A549 (cell line): ENCODE data around the gene SURF1. TPM values are rescaled to one million over a fixed set of nuclear protein-coding genes. Genes with fewer than 3 reads are reported as not detected.

ENCODE experiments used
- ATAC-seq, 2 experiments: fragments of 200-7000 bp in 1 of 2; fragments of >200 bp in 1 of 2; cut with Nextera tagmentation in 1 of 2; cut with Tn5 transposase in 1 of 2; 3 replicates each; pipeline versions ENCODE4 v1.8.0 to v1.9.1; 2018 to 2020; ENCODE audit warnings: mild to moderate bottlenecking in 1 of 2, moderate library complexity in 1 of 2
- CTCF ChIA-PET: fragments of 300-600 bp; sonication (Branson Sonifier 250); formaldehyde crosslinking; extraction: SDS; loops from one replicate; lab custom pipeline; 2021; ENCODE audit warnings: antibody characterized with exemption, inconsistent platforms; lab: Yijun Ruan, JAX
- POLR2A ChIA-PET: fragments of 350-600 bp; formaldehyde crosslinking; extraction: SDS; loops from one replicate; lab custom pipeline; 2021; ENCODE audit warnings: antibody characterized with exemption, inconsistent platforms; lab: Yijun Ruan, JAX
- DNase-seq, 2 experiments: peaks; one replicate each; pipeline versions ENCODE4 v3.0.0 to v3.0.0-alpha.2; 2011 to 2016; ENCODE audit warnings: low read depth in 1 of 2, low spot score in 1 of 2
- FAIRE-seq: peaks from 2 replicates; lab custom pipeline; 2011; peaks lifted over from hg19 to GRCh38; lab: Jason Lieb, UNC
- H3K27ac ChIP-seq, 2 experiments: fragments of >200 bp; sonication (Bioruptor Twin); formaldehyde crosslinking; 3 replicates each; pipeline ENCODE4 v1.5.1; 2016 to 2017
- H3K4me1 ChIP-seq: fragments of >200 bp; sonication (Bioruptor Twin); formaldehyde crosslinking; 3 replicates; pipeline ENCODE4 v1.6.1; 2016
- H3K4me2 ChIP-seq: fragments of >200 bp; sonication (Bioruptor Twin); formaldehyde crosslinking; 3 replicates; pipeline ENCODE4 v1.6.1; 2016
- H3K4me3 ChIP-seq: fragments of >200 bp; sonication (Bioruptor Twin); formaldehyde crosslinking; 3 replicates; pipeline ENCODE4 v1.5.1; 2016
- H3K9me3 ChIP-seq: fragments of >200 bp; sonication (Bioruptor Twin); formaldehyde crosslinking; 3 replicates; pipeline ENCODE4 v1.6.1; 2016
- BHLHE40 ChIP-seq: IDR thresholded peaks from 2 replicates; pipeline ENCODE4 v1.6.1; 2012; ENCODE audit warnings: low read depth, low read length, inconsistent platforms
- CEBPB ChIP-seq, 2 experiments: fragments of >200 bp in 1 of 2; sonication (Bioruptor Twin) in 1 of 2; formaldehyde crosslinking in 1 of 2; IDR thresholded peaks; 2 replicates each; pipeline ENCODE4 v1.6.1; 2012 to 2016
- CHD2 ChIP-seq: fragments of 150-350 bp; IDR thresholded peaks from 2 replicates; pipeline ENCODE4 v1.6.1; 2014; ENCODE audit warnings: low read length; ENCODE audit not compliant: partially characterized antibody
- CHD4 ChIP-seq: fragments of 200-600 bp; sonication (generic); IDR thresholded peaks from 2 replicates; pipeline ENCODE4 v1.6.1; 2016; ENCODE audit warnings: antibody characterized with exemption, mild to moderate bottlenecking, borderline replicate concordance
- EHMT2 ChIP-seq: fragments of 200-600 bp; sonication (generic); IDR thresholded peaks from 2 replicates; pipeline ENCODE4 v1.6.1; 2016; ENCODE audit warnings: antibody characterized with exemption, low read depth, mild to moderate bottlenecking, moderate library complexity
- FOSL2 ChIP-seq, 2 experiments: fragments of 450-650 bp in 1 of 2; fragments of >200 bp in 1 of 2; sonication (Bioruptor Twin) in 1 of 2; formaldehyde crosslinking; IDR thresholded peaks; 2 replicates each; pipeline versions ENCODE4 v1.5.0 to v1.6.1; 2016 to 2020; ENCODE audit warnings: mild to moderate bottlenecking in 1 of 2, moderate library complexity in 1 of 2
- HDAC2 ChIP-seq: fragments of 200-600 bp; sonication (generic); IDR thresholded peaks from 2 replicates; pipeline ENCODE4 v1.6.1; 2016
- HOXB5 ChIP-seq: fragments of 250-450 bp; sonication (Bioruptor Pico); IDR thresholded peaks from 2 replicates; pipeline ENCODE4 v1.5.0; 2020; ENCODE audit warnings: mild to moderate bottlenecking, moderate library complexity
- JUNB ChIP-seq: fragments of >200 bp; sonication (Bioruptor Twin); formaldehyde crosslinking; IDR thresholded peaks from 2 replicates; pipeline ENCODE4 v1.6.1; 2016
- MAZ ChIP-seq: fragments of 150-350 bp; IDR thresholded peaks from 2 replicates; pipeline ENCODE4 v1.6.1; 2014; ENCODE audit warnings: antibody characterized with exemption, low read depth, low read length, borderline replicate concordance
- NR3C1 ChIP-seq: fragments of >200 bp; sonication (Bioruptor Twin); formaldehyde crosslinking; IDR thresholded peaks from 3 replicates; pipeline ENCODE4 v1.6.1; 2017
- PHF8 ChIP-seq: fragments of 200-600 bp; sonication (generic); IDR thresholded peaks from 2 replicates; pipeline ENCODE4 v1.6.1; 2016; ENCODE audit warnings: low read depth, mild to moderate bottlenecking, antibody characterized with exemption, moderate library complexity, borderline replicate concordance
- POLR2AphosphoS2 ChIP-seq: conservative IDR thresholded peaks from 2 replicates; pipeline ENCODE4 v1.6.1; 2012; ENCODE audit warnings: low read length, improper control_type of control experiment, inconsistent platforms
- RARB ChIP-seq: fragments of 250-450 bp; sonication (Bioruptor Pico); IDR thresholded peaks from 2 replicates; pipeline ENCODE4 v1.8.0; 2021; ENCODE audit warnings: mild to moderate bottlenecking, moderate library complexity
- TFCP2L1 ChIP-seq: fragments of 250-450 bp; sonication (Bioruptor Pico); IDR thresholded peaks from 2 replicates; pipeline ENCODE4 v1.5.0; 2021; ENCODE audit warnings: mild to moderate bottlenecking
- ZFP36 ChIP-seq: fragments of 450-650 bp; IDR thresholded peaks from 2 replicates; pipeline ENCODE4 v1.6.1; 2014; ENCODE audit warnings: borderline replicate concordance; ENCODE audit not compliant: partially characterized antibody
- ZNF302 ChIP-seq: fragments of 250-450 bp; sonication (Bioruptor Pico); IDR thresholded peaks from 2 replicates; pipeline ENCODE4 v1.9.0; 2021; ENCODE audit warnings: inconsistent platforms, mild to moderate bottlenecking, moderate library complexity
- WGBS: methylation state at CpG from one replicate; pipeline ENCODE4 v1.1.6; 2017; ENCODE audit errors: missing lambda C conversion rate; 5-methylcytosine and 5-hydroxymethylcytosine counted together
- polyA plus RNA-seq, 4 experiments: library from polyadenylated mRNA; depleted of rRNA in 3 of 4; stranded (reverse); fragments of >200 nt; fragmentation: RNase III in 1 of 4; extraction: RNeasy Plus Mini Kit Qiagen cat#74134 plus additional on column Dnase treatment in 1 of 4; gene quantifications; 2 replicates in 3 of 4; 3 replicates in 1 of 4; pipeline ENCODE4 v1.2.3, GENCODE V29; 2011 to 2017
- TF ChIP-seq, protein P1 (sequence below): fragments of >200 bp; sonication (Bioruptor Twin); formaldehyde crosslinking; IDR thresholded peaks from 3 replicates; pipeline ENCODE4 v1.6.1; 2016
- TF ChIP-seq, protein P2 (sequence below): fragments of >200 bp; sonication (Bioruptor Twin); formaldehyde crosslinking; IDR thresholded peaks from 3 replicates; pipeline ENCODE4 v1.5.1; 2016
- TF ChIP-seq, protein P3 (sequence below): fragments of 250-450 bp; sonication (Bioruptor Pico); IDR thresholded peaks from 2 replicates; pipeline ENCODE4 v1.5.0; 2021; ENCODE audit warnings: mild to moderate bottlenecking, moderate library complexity, borderline replicate concordance

The SURF1 gene
- polyA plus RNA-seq, 2 of the 4 experiments (the other 2 are of a cell fraction), result 28.6 to 47.5 TPM

- CTCF ChIA-PET, result no interaction called here
- DNase-seq, result no peak
- H3K4me3 ChIP-seq, result no peak overlapping the region
- no peak overlapping the region for H3K4me2 ChIP-seq
- H3K4me1 ChIP-seq, result peaks cover 7% of the 10 kb centered on the region
- H3K27ac ChIP-seq, result no peak overlapping the region
- 26% methylated on average over 4 of the region's 4 CpGs for WGBS
- no peaks in the 10 kb centered on the region for H3K9me3 ChIP-seq
- TF ChIP-seq PHF8 (no peak), RARB (CRISPR knock-in tag) (no peak), ZNF302 (no peak), TFCP2L1 (CRISPR knock-in tag) (no peak), MAZ (no peak), HOXB5 (no peak), CHD2 (no peak), NR3C1 (no peak), BHLHE40 (no peak), CHD4 (no peak), HDAC2 (no peak), POLR2AphosphoS2 (no peak), CEBPB (IDR thresholded peaks at IDR 0.05) (no peak)
- TF ChIP-seq, protein P1, sequence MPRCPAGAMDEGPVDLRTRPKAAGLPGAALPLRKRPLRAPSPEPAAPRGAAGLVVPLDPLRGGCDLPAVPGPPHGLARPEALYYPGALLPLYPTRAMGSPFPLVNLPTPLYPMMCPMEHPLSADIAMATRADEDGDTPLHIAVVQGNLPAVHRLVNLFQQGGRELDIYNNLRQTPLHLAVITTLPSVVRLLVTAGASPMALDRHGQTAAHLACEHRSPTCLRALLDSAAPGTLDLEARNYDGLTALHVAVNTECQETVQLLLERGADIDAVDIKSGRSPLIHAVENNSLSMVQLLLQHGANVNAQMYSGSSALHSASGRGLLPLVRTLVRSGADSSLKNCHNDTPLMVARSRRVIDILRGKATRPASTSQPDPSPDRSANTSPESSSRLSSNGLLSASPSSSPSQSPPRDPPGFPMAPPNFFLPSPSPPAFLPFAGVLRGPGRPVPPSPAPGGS, result no peak
- TF ChIP-seq, protein P2, sequence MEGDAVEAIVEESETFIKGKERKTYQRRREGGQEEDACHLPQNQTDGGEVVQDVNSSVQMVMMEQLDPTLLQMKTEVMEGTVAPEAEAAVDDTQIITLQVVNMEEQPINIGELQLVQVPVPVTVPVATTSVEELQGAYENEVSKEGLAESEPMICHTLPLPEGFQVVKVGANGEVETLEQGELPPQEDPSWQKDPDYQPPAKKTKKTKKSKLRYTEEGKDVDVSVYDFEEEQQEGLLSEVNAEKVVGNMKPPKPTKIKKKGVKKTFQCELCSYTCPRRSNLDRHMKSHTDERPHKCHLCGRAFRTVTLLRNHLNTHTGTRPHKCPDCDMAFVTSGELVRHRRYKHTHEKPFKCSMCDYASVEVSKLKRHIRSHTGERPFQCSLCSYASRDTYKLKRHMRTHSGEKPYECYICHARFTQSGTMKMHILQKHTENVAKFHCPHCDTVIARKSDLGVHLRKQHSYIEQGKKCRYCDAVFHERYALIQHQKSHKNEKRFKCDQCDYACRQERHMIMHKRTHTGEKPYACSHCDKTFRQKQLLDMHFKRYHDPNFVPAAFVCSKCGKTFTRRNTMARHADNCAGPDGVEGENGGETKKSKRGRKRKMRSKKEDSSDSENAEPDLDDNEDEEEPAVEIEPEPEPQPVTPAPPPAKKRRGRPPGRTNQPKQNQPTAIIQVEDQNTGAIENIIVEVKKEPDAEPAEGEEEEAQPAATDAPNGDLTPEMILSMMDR, result no peak
- TF ChIP-seq, protein P3, sequence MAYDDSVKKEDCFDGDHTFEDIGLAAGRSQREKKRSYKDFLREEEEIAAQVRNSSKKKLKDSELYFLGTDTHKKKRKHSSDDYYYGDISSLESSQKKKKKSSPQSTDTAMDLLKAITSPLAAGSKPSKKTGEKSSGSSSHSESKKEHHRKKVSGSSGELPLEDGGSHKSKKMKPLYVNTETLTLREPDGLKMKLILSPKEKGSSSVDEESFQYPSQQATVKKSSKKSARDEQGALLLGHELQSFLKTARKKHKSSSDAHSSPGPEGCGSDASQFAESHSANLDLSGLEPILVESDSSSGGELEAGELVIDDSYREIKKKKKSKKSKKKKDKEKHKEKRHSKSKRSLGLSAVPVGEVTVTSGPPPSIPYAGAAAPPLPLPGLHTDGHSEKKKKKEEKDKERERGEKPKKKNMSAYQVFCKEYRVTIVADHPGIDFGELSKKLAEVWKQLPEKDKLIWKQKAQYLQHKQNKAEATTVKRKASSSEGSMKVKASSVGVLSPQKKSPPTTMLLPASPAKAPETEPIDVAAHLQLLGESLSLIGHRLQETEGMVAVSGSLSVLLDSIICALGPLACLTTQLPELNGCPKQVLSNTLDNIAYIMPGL (CRISPR knock-in tag), result no peak
- ATAC-seq, result no peak
- POLR2A ChIA-PET, result no interaction called here
- no peak for FAIRE-seq
Measured at GRCh38 chr9:133382507-133383141, 26.3 kb upstream of the SURF1 start.

DNA sequence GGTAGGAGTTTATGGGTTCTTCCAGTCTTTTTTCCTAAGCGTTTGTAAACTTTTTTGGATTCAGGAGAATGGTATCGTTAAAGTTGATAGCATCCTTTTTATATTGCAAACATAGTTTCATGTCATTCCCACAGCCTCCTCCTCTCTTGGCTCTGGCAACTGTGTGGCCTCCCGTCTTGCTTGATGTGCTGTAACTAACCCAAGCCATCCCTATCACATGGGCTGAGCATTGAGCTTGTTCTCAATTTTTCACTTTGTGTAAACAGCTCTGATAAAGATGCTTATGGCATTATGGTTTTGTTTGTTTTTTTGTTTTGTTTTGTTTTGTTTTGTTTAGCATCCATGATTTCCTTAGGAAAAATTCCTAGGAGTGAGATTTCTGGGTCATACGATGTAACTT, 24.4 kb upstream of the SURF1 start:
- FAIRE-seq (no peak), ATAC-seq (no peak), DNase-seq (no peak)
- ChIA-PET CTCF (interaction anchor here (1.1 to 1.8 kb wide), 3 partner anchors 18 to 106 kb away, joined by 3 to 6 read pairs (median 3); no protein-coding TSS in a partner anchor), POLR2A (interaction anchor here (0.7 to 1.2 kb wide), 6 partner anchors 14 to 939 kb away, joined by 3 to 7 read pairs (median 5); partner anchors contain the start of genes MED22 and RPL7A)
- H3K27ac ChIP-seq, result no peak overlapping the region
- WGBS, result 86% methylated on average over 4 of the region's 4 CpGs
- TF ChIP-seq ZFP36 (no peak), RARB (CRISPR knock-in tag) (no peak), EHMT2 (no peak), HDAC2 (no peak), CHD2 (no peak), JUNB (no peak), FOSL2 (IDR thresholded peaks at IDR 0.05) (no peak), FOSL2 (CRISPR knock-in tag; IDR thresholded peaks at IDR 0.05) (no peak)
- no peaks in the 10 kb centered on the region for H3K9me3 ChIP-seq
- H3K4me1 ChIP-seq, result peaks cover 15% of the 10 kb centered on the region
- no peak overlapping the region for H3K4me2 ChIP-seq
- no peak overlapping the region for H3K4me3 ChIP-seq
